ENCODE results near the gene SMARCB1.

DNA sequence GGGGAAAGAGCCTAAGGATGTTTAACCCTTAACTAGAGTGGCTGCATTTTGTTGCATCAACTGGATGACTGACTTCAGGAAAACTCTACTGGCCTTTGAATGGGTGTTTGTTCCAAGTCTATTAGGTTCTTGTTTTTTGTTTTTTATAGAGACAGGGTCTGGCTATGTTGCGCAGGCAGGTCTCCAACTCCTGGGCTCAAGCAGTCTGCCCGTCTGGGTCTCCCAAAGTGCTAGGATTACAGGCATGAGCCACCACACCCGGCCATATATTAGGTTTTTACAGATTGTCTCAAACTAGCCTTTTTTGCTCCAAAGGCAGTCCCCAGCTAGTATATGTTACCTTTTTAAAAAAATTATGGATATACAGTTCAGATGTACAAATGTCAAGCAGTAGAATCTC is 1.1 kb downstream of the SMARCB1 start:
- TF ChIP-seq CTCF (IDR thresholded peaks at IDR 0.05; ENCODE audit: extremely low read depth in 1 of 2, insufficient read depth in 1 of 2, low read depth in 1 of 2, low read length in 2 of 2) (no peak), POLR2A (IDR thresholded peaks at IDR 0.05; ENCODE audit: low read depth, low read length) (no peak), GATA2 (IDR thresholded peaks at IDR 0.05; ENCODE audit: insufficient read depth, insufficient read length, low read depth, low read length) (no peak), JUN (IDR thresholded peaks at IDR 0.05; ENCODE audit: borderline replicate concordance, insufficient read depth, insufficient read length, low read depth) (no peak), EZH2 (IDR thresholded peaks at IDR 0.05; ENCODE audit: borderline replicate concordance, low read depth, low read length, severe bottlenecking) (no peak)

All from endothelial cell of umbilical vein (primary cell).